Limb (tissue), 2 donors: ENCODE results near the gene KLHL11.
"Not testable (repeated sequence)": the region's sequence is repeated elsewhere in the genome, so short reads cannot be mapped to it uniquely, and the experiment has no call there.

Experiments used
- DNase-seq, 2 donors: peaks; one replicate each; pipeline ENCODE4 v3.0.0-alpha.2; 2016; ENCODE audit errors: extremely low spot score in 2 of 2

Gene KLHL11

DNA sequence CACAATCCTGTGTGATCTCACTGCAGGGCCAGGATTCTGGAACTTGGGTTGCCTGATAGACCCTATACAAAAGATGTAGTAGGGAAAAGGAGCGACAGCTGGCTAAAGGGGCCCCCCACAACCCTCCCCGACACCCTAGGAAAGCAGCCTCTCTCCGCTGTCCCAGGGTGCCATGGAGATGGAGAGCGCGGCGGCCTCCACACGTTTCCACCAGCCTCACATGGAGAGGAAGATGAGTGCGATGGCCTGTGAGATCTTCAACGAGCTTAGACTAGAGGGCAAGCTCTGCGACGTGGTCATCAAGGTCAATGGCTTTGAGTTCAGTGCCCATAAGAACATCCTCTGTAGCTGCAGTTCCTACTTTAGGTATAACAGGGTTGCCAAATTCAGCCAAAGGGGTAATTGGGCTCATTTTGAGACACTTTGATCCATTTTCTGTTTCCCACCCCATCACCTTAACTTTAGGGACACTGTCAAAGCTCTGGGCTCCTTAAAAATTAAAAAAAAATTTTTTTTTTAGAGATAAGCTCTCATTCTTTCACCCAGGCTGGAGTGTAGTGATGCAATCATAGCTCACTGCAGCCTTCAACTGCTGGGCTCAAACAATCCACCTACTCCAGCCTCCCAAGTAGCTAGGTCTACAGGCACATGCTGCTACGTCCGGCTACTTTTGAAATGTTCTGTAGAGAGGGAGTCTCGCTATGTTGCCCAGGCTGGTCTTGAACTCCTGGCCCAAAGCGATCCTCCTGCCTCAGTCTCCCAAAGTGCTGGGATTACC lies 27.3 kb downstream of the KLHL11 start, which contains the start of gene KLHL10:
Gene KLHL10, plus strand, starts transcription at position 65 of the 778 bp plus-strand sequence. Its CDS starts 108 bp downstream, at position 173.
- DNase-seq, result no peak

GRCh38 chr17:41836550-41837196 lies 28.6 kb downstream of the KLHL11 start:
- DNase-seq, result no peak

- DNase-seq, result peak; percentile 61 to 88
Observed at GRCh38 chr17:41835800-41836549, 29.2 kb downstream of the KLHL11 start, which contains the start of gene NT5C3B. Gene NT5C3B (minus strand): TSS chr17:41836232. CDS start chr17:41836193, 39 bp downstream.

GRCh38 chr17:41835214-41835799 lies 29.9 kb downstream of the KLHL11 start:
- DNase-seq, result no peak

DNA sequence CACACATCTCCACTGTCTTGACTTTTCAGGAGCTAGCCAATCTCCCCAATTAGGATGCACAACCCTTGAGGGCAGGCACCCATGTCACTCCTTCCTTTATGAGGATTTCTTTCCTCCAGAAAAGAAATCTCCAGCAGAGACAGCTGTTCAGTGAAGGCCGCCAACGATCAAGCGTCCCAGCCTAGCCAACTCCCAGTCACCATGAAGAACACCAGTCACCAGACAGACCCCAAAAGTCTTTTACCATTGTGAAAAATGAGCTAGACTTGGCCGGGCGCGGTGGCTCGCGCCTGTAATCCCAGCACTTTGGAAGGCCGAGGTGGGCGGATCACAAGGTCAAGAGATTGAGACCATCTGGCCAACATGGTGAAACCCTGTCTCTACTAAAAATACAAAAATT lies 35.3 kb downstream of the KLHL11 start:
- DNase-seq, result not testable (repeated sequence)

DNA sequence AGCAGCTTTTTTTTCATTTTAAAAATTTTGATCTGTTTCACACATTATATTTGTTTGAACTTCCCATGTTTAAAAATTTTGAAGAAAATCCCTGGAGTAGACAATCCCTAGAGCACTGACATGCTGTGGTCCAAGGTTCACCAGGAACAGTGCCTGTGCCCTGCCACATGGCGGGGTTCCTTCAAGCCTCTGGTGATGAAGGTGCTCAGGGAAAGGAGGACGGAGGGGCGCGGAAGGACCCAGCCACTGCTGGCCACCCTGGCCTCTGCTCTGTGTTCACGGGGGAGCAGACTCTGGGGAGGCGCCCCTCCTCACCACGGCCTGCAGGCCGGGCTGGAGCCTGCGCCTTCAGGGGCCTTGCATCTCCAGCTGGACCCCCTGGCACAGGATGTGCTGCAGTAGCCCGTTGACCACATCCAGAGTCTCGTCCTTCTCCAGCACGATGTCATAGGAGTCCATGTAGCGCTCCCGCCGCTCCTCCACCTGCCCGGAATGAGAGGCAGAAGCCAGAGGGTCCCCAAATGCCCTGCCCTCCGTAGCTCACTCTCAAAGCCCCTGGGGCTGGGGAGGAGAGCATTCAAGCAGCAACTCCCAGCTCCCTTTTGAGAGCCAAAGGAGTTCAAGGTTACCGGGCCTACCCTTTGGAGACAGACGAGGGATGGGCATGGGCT lies 39.9 kb downstream of the KLHL11 start:
- DNase-seq, result no peak

DNA sequence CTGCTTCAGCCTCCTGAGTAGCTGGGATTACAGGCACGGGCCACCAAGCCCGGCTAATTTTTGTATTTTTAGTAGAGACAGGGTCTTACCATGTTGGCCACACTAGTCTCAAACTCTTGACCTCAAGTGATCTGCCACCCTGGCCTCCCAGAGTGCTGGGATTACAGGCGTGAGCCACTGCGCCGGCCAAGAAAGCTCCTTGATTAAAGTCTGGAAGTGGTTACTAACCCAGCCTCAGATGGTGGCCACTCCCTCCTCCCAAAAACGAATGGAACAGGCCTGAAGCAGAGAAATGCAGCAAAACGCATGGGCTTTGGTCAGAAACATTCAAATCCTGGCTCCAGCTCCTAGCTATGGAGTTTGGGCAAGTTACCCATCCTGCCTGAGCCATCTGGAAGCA lies 41.1 kb downstream of the KLHL11 start:
- no peak for DNase-seq

GRCh38 chr17:41823580-41823979 lies 41.6 kb downstream of the KLHL11 start:
- DNase-seq, result no peak

DNA sequence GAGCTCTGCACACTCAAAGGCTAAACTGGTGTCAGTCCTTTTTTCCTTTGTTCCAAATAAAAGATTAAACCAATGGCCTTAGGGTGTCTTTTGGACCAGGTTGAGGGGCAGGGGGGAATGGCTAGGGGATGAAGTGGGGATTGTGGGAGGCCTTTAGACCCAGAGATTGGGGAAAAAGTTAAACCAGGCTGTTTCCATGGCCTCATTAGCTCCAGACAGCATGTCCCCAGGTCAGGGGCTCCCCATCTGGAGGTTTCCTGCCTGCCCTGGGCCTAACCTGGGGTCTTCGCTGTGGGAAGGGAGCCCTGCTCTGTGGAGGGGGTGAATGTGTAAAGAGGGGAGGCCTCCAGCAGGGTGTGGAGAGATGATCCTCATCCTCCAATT lies 42.1 kb downstream of the KLHL11 start:
- no peak for DNase-seq

- DNase-seq, result no peak
Observed at GRCh38 chr17:41822216-41823140, 42.7 kb downstream of the KLHL11 start.

- no peak for DNase-seq
Observed at GRCh38 chr17:41821776-41822175, 43.4 kb downstream of the KLHL11 start.

DNA sequence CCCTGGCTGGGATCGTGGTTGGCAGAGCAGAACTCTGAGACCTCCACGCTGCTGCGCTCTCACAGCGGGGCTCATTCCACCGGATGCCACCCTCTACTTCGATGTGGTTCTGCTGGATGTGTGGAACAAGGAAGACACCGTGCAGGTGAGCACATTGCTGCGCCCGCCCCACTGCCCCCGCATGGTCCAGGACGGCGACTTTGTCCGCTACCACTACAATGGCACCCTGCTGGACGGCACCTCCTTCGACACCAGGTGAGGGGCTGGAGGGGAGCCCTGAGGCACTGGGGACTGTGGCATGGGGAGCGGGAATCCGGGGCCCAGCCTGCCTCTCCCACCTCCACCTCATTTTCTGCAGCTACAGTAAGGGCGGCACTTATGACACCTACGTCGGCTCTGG lies 47.2 kb downstream of the KLHL11 start:
- no peak for DNase-seq

- no peak for DNase-seq
Observed at GRCh38 chr17:41816637-41817320, 48.4 kb downstream of the KLHL11 start.

- no peak for DNase-seq
Observed at GRCh38 chr17:41814195-41814594, 51.0 kb downstream of the KLHL11 start.

GRCh38 chr17:41813699-41814124 lies 51.5 kb downstream of the KLHL11 start:
- no peak for DNase-seq

DNA sequence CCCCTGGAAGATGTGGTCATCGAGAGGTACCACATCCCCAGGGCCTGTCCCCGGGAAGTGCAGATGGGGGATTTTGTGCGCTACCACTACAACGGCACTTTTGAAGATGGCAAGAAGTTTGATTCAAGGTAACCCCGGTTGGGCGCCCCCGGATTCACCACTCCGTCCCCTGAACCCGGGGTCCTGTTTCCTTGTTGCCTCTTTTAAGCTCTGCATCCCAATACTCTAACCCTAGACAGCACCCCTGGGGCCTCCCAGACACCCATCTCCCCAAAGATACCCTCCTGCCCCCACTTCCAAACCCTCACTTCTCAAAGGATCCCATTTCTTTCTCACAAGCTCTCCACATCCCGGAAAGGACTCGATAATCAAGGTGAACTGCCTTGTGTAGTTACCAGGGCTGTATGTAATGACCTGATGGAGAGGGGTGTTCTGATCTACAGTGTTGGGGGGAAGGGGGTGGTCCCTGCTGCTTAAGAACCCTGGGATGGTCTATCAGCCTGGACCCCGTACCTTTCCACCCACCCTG lies 52.0 kb downstream of the KLHL11 start:
- DNase-seq, result no peak

DNA sequence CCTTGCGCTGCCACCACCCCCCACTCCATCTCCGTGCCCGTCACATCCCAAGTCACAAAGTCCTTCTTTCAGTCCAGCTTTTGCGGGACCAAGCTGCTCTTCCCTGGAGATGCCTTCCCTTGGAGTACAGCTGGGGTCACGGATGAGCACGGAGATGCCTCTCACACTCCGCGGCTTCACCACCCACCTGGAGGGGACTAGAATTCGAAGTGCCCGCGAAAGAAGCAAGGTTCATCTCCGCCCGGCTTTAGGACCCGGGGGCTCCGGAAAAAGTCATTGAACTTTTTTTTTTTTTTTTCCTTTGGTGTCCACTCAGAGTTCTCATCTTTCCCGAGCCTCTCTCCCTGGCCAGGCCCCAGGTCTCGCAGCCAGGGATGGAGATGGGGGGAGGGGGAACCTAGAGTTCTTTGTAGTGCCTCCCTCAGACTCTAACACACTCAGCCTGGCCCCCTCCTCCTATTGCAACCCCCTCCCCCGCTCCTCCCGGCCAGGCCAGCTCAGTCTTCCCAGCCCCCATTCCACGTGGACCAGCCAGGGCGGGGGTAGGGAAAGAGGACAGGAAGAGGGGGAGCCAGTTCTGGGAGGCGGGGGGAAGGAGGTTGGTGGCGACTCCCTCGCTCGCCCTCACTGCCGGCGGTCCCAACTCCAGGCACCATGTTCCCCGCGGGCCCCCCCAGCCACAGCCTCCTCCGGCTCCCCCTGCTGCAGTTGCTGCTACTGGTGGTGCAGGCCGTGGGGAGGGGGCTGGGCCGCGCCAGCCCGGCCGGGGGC lies 52.7 kb downstream of the KLHL11 start, which contains the start of gene FKBP10:
Gene FKBP10, plus strand, starts transcription at position 624 of the 771 bp plus-strand sequence. Its CDS starts 31 bp downstream, at position 655.
- DNase-seq, result peak; percentile 89 to 94
